AG09309 (cell line): ENCODE data around the gene FER.

Experiments used
- DNase-seq: peaks from one replicate; pipeline ENCODE4 v3.0.0-alpha.2; 2010; ENCODE audit warnings: low read depth
- H3K4me3 ChIP-seq: 2 replicates; pipeline ENCODE4 v1.5.1; 2011; ENCODE audit warnings: mild to moderate bottlenecking, low read depth, low read length, moderate library complexity; ENCODE audit not compliant: control insufficient read depth
- TF ChIP-seq, protein P1 (sequence below): IDR thresholded peaks from 2 replicates; pipeline ENCODE4 v1.5.1; 2011; ENCODE audit warnings: mild to moderate bottlenecking, low read depth, low read length, inconsistent platforms; ENCODE audit not compliant: insufficient read depth, control insufficient read depth; ENCODE audit errors: missing control alignments

FER gene

GRCh38 chr5:108940506-108940905 lies 192.8 kb downstream of the FER start:
- TF ChIP-seq, protein P1, sequence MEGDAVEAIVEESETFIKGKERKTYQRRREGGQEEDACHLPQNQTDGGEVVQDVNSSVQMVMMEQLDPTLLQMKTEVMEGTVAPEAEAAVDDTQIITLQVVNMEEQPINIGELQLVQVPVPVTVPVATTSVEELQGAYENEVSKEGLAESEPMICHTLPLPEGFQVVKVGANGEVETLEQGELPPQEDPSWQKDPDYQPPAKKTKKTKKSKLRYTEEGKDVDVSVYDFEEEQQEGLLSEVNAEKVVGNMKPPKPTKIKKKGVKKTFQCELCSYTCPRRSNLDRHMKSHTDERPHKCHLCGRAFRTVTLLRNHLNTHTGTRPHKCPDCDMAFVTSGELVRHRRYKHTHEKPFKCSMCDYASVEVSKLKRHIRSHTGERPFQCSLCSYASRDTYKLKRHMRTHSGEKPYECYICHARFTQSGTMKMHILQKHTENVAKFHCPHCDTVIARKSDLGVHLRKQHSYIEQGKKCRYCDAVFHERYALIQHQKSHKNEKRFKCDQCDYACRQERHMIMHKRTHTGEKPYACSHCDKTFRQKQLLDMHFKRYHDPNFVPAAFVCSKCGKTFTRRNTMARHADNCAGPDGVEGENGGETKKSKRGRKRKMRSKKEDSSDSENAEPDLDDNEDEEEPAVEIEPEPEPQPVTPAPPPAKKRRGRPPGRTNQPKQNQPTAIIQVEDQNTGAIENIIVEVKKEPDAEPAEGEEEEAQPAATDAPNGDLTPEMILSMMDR: no peak
- H3K4me3 ChIP-seq: no peak overlapping the region
- no peak for DNase-seq

GRCh38 chr5:108941746-108942145 lies 194.0 kb downstream of the FER start:
- TF ChIP-seq, protein P1: no peak
- DNase-seq: no peak
- no peak overlapping the region for H3K4me3 ChIP-seq

- TF ChIP-seq, protein P1: no peak
- DNase-seq: no peak
- no peak overlapping the region for H3K4me3 ChIP-seq
These were observed 195.0 kb downstream of the FER start for GRCh38 chr5:108942701-108943100.

GRCh38 chr5:108945094-108945493 lies 197.4 kb downstream of the FER start:
- TF ChIP-seq, protein P1: no peak
- no peak overlapping the region for H3K4me3 ChIP-seq
- DNase-seq: no peak

DNA sequence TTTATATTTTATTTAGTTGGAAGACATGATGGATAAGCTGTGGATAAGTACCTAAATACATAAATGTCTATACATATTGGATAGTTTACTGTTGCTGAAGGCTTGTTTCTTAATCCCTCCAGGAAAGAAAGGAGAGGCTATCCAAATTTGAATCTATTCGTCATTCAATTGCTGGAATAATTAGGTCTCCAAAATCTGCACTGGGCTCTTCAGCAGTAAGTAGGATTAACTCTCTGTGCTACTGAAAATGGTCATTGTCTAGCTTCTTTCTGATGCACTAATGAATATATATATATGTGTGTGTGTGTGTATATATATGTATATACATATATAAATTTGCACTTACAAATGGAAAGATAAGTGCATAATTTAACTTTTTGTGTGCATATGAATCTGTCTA lies 198.3 kb downstream of the FER start:
- DNase-seq: no peak
- TF ChIP-seq, protein P1: no peak
- no peak overlapping the region for H3K4me3 ChIP-seq

DNA sequence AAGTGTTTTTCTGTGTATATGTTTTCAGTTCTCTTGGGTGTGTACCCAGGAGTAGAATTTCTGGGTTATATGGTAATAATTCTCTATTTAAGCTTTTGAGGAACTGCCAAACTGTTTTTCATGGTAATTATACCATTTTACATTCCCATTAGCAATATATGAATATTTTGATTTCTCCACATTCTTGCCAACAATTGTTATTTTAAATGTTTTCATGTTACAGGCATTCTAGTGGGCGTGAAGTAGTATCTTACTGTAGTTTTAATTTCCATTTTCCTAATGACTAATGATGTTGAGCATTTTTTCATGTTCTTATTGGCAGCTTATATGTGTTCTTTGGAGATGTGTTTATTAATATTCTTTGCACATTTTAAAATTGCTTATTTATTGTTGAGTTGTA lies 199.5 kb downstream of the FER start:
- H3K4me3 ChIP-seq: no peak overlapping the region
- DNase-seq: no peak
- TF ChIP-seq, protein P1: no peak

DNA sequence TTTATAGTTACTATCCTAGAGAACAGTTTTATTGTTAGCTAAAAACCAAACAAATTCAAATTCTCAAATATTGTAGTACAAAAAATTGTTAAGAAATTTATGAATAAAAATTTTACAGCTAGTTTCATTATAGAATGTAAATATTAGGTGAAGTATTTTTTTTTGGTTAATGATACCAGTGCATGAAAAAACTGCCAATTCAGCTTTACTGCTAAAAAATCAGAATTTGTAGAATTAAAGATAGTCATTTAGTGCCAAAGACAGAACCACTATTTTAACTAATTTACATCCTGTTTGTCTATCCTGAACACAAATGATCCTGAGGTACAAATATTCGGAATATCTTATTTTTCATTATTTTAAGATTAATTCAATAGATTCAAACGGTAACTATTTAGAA lies 202.6 kb downstream of the FER start:
- no peak for DNase-seq
- no peak overlapping the region for H3K4me3 ChIP-seq
- TF ChIP-seq, protein P1: no peak
